HG03066 (cell line): ENCODE data around the gene SLC25A25.
"Not testable (repeated sequence)": the region's sequence is repeated elsewhere in the genome, so short reads cannot be mapped to it uniquely, and the experiment has no call there.

ENCODE experiments used
- ATAC-seq: cut with Tn5 transposase; IDR thresholded peaks from one replicate; pipeline ENCODE4 v1.9.1; 2021; ENCODE audit warnings: low read depth; ENCODE audit not compliant: unreplicated experiment

SLC25A25 gene

DNA sequence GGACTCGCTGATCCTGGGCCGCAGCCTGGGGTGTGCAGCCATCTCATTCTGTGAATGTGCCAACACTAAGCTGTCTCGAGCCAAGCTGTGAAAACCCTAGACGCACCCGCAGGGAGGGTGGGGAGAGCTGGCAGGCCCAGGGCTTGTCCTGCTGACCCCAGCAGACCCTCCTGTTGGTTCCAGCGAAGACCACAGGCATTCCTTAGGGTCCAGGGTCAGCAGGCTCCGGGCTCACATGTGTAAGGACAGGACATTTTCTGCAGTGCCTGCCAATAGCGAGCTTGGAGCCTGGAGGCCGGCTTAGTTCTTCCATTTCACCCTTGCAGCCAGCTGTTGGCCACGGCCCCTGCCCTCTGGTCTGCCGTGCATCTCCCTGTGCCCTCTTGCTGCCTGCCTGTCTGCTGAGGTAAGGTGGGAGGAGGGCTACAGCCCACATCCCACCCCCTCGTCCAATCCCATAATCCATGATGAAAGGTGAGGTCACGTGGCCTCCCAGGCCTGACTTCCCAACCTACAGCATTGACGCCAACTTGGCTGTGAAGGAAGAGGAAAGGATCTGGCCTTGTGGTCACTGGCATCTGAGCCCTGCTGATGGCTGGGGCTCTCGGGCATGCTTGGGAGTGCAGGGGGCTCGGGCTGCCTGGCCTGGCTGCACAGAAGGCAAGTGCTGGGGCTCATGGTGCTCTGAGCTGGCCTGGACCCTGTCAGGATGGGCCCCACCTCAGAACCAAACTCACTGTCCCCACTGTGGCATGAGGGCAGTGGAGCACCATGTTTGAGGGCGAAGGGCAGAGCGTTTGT is 39.6 kb downstream of the SLC25A25 start:
- ATAC-seq, result no peak

DNA sequence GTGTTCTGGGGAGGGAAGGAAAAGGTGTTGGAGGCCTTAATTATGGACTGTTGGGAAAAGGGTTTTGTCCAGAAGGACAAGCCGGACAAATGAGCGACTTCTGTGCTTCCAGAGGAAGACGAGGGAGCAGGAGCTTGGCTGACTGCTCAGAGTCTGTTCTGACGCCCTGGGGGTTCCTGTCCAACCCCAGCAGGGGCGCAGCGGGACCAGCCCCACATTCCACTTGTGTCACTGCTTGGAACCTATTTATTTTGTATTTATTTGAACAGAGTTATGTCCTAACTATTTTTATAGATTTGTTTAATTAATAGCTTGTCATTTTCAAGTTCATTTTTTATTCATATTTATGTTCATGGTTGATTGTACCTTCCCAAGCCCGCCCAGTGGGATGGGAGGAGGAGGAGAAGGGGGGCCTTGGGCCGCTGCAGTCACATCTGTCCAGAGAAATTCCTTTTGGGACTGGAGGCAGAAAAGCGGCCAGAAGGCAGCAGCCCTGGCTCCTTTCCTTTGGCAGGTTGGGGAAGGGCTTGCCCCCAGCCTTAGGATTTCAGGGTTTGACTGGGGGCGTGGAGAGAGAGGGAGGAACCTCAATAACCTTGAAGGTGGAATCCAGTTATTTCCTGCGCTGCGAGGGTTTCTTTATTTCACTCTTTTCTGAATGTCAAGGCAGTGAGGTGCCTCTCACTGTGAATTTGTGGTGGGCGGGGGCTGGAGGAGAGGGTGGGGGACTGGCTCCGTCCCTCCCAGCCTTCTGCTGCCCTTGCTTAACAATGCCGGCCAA is 40.4 kb downstream of the SLC25A25 start:
- no peak for ATAC-seq

DNA sequence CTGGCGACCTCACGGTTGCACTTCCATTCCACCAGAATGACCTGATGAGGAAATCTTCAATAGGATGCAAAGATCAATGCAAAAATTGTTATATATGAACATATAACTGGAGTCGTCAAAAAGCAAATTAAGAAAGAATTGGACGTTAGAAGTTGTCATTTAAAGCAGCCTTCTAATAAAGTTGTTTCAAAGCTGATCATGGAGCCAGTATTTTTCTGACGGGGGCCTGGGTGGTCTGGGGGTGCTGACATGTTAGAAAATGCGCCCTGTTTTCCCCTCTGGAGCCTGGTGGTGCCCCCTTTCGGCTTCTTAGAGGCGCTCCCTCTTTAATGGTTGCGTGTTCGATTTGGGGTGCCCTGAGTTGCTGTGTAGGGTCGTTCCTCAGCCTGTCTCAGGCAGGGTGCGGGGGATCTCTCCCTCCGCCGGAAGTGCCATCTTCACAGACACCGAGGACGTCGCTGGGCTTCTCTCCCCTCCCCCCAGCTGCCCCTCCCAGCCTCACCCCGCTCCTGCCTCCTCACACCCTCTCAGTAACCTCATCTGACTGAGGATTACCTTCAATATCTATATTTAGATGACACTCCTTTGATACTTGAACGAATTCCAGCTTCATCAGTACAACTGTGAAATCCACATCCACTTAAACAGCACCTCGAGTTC is 41.1 kb downstream of the SLC25A25 start:
- ATAC-seq, result no peak

DNA sequence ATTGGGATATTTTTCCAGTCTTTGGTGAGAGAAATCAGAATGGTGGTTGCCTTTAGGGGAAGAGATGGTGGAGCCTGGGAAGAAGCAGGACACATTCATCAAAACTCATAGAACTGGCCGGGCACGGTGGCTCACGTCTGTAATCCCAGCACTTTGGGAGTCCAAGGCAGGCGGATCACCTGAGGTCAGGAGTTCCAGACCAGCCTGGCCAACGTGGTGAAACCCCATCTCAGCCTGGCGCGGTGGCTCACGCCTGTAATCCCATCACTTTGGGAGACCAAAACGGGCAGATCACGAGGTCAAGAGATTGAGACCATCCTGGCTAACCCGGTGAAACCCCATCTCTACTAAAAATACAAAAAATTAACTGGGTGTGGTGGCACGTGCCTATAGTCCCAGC is 43.7 kb downstream of the SLC25A25 start:
- not testable (repeated sequence) for ATAC-seq

DNA sequence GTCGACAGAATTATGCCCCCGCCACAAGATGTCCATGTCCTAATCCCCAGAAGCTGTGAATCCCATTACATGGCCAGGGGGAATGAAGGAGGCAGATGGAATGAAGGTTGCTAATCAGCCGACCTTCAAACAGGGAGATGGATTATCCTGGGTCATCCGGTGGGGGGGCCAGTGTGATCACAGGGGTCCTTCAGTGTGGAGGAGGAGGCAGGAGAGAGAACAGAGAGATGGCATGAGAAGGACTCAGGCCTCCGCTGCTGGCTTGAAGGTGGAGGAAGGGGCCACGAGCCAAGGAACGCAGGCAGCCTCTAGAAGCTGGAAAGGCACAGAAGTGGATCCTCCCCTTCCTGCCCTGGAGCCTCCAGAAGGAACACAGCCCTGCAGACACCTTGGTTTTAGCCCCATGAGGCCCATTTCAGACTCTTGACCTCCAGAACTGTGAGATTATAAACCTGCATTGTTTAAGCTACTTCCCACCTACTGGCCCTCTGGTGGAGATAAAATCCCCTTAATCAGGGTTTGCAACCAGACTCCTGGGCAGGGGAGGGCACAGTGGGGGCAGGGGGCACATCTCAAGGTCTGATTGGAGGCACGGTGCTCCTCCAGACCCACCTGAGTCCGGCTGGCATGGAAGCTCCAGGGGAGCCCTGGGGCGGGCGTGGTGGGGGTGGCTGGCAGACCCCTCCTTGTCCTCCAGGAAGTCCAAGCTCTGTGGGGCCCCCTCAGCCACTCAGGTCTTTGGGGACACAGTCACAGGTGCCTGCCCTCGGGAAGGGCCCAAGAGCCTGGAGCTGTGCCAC is 45.7 kb downstream of the SLC25A25 start:
- ATAC-seq, result no peak

DNA sequence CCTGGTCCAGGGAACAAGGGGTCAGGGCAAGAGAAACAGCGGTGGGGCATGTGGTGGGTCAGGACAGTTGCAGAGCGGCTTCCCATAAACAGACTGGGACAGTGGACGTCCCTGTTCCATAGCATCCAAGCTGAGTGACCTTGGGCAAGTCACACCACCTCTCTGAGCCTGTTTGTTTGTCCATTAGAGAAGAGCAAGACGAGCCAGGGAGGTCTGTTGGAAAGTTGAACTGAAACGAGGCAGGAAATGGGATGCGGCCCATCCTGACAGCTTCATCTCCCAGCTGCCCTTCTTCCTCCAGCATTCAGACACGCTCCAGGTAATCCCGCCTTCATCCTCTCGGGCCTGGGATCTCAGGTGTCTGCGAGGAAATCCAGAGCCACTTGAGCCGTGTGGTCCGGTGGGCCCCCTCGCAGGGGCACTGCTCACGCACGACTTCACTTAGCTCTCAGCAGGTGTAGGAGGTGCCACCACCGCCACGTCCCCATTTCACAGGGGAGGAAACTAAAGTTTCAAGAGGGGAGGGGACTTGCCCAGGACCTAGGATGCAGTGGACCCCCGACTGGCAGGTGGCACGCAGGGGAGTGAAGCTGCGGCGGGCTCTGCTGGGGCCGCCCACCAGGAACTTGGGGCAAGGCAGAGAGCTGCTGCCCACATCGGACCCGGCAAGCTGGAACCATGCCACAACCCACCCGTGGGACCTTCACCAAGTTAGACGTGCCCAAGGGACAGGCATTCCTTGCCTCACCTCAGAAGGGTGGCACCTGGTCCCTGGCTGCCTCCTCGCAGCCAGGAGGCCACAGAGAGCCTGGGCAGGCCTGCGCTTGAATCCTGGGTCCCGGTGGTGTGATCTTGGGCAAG is 46.5 kb downstream of the SLC25A25 start:
- no peak for ATAC-seq

DNA sequence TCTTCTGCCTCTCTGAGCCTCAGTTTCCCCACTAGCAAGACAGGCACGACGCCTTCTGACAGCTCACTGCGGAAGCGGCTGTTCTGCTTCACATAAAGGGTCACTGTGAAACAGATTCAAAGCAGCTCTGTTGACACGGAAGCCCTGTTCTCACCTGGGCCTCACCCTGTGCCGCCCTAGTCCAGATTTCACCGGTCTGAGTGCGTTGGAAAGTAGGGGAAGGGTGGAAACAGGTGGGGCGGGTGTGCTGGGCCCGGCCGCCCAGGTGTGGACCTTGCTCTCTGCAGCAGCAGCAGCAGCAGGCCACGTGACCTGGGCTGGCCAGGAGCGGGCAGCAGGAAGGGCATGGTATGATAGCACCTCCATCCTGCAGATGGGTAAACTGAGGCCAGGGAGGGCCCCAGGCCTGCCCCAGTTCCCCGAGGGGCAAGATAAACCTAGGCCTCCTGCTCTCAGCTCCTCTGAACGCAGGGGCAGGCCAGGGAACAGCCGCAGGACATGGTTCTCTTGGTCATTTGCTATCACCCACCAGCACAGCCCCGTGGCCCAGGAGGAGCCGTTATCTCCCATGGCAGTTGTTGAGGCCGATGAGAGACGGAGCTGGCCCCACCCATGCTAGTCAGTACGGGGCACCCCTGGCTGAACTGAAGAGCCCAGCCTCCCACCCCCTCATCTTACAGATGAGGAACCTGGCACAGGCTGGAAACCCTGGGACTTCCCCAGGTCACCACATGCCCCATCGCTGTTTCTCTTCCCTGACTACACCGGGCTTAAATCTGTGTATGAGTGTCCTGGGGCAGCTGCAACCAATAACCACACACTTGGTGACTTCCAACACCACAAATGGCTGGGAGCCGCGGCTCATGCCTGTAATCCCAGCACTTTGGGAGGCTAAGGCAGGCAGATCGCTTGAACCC is 47.4 kb downstream of the SLC25A25 start:
- ATAC-seq, result no peak

DNA sequence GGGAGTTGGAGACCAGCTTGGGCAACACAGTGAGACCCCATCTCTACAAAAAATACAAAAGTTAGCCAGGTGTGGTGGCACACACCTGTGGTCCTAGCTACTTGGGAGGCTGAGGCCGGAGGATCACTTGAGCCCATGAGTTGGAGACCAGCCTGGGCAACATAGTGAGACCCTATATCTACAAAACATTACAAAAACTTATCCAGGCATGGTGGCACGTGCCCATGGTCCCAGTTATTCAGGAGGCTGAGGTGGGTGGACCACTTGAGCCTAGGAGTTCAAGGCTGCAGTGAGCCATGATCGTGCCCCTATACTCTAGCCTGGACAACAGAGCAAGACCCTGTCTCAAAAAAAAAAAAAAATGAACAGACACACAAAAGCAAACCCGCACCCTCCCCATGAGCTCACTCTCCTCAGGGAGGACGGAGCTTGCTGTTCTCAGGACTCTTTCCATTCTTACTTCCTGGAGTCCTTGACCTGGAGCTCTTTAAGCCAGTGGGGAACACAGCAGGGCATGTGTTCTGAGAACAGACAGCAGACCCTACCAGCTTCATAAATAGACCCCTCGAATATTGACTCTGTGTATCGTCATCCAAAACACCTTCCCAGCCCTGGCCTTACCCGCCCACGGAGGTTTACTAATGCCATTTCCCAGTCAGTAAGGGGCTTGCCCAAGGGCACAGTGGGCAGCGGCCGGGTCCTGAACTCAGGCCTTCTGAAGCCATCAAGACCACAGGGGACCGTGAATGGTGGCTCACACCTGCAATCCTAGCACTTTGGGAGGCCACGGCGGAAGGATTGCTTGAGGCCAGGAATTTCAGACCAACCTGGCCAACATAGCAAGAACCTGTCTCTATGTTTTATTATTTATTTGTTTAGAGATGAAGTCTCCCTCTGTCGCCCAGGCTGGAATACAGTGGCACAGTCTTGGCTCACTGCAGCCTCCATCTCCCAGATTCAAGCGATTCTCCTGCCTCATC is 48.4 kb downstream of the SLC25A25 start:
- ATAC-seq, result no peak

DNA sequence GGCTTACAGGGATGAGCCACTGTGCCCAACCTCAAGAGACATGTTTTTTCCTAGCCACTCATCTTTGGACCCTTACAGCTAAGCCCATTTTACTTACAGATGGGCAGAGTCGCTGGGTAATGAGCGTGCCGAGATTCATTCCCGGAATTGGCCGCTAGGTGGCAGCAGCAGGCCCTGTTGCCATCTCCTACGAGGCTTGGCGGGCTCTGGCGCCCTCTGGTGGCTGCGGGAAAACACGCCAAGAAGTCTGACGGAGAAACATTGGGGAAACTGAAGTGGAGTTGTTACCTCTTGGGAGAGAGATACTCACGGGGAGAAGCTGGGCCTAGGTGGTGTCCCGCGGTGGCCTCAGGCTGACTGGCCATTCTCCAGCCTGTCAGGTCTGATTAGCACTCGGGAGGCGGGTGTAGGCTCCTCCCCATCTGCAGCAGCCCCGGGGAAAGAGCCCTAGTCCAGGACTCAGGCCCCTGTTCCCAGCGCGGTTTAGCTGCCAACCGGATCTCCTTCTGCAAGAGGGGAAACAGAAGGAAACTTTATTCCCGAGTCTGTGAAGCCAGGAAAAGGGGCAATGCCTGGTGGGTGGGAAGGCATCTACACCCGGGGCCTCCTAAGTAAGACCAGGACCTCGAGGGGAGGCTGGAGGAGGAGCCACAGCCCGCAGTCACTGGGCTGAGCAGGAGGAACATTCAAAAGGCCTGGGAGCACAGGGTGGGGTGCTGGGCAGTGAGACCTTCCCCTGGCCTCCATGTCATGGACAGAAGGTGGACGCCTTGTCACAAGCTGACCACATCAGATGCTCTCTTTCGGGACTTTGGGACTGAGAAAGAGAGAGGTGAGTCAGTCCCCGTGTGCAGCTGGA is 49.8 kb downstream of the SLC25A25 start:
- no peak for ATAC-seq

DNA sequence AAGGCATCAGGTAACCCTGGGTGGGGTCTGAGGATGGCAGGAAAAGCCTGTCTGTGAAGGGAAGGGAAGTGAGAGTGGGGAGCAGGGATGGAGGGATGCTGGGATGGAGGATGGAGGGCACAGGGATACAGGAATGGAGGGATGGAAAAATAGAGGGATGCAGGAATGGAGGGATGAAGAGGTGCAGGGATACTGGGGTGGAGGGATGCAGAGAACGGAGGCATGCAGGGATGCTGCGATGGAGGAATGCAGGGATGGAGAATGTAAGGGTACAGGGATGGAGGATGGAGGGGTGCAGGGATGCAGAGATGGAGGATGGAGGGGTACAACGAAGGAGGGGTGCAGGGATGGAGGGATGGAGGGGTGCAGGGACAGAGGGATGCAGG is 50.4 kb downstream of the SLC25A25 start:
- no peak for ATAC-seq

DNA sequence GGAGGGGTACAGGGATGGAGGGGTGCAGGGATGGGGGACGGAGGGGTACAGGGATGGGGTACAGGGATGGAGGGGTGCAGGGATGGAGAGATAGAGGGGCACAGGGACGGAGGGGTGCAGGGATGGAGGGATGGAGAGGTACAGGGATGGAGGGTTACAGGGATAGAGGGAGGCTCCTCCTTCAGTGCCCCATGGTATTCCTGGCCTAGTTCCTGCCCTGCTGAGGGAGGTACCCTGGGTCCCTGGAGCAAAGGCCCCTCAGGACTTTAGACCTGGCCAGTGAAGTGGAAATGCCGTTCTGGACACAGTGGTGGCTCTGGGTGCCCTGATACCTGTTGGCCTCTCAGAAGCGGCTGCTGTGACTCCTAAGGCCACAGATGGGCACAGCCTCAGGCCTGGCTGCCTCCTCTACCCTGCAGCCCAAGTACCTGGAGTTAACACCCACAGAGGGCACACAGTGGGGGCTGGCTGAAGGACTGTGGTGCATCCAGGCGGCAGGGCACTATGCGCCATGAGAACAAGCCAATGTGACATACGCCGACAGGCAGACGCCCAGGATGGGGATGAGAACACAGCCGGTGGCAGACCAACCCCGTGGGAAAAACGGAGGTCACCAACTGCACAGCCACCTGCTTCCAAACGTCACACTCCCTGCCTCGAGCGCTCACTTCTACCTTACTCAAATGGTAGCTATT is 51.1 kb downstream of the SLC25A25 start:
- ATAC-seq, result no peak

DNA sequence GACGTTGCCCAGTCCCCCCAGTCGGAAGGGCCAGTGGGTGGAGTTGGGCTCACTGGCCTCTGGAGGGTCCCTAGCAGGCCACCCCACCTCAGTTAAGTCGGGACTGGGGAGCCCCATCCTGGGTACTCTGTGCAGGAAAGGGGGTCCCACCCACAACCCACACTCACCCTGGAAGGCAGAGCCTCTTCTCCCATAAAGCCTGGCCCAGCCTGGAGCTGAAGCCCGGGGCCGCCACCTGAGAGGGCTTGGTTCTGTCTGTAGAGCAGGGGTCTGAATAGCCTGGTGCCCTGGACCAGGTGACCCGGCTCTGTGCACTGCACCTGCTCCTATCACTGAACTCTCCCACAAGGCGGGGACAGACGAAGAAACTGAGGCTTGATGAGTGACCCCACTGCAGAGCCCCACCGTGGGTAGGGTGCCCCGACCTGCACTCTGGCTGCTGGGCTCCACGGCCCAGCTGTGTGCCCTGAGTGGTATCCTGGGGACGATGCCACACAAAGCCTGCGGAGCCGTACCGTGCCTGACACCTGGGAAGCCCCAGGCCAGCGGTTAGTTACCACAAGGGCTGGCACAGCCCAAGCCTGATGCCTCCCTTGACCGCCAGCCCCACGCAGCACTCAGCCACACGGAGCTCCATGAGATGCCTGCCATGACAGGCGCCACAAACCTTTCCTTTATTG is 52.2 kb downstream of the SLC25A25 start:
- no peak for ATAC-seq

DNA sequence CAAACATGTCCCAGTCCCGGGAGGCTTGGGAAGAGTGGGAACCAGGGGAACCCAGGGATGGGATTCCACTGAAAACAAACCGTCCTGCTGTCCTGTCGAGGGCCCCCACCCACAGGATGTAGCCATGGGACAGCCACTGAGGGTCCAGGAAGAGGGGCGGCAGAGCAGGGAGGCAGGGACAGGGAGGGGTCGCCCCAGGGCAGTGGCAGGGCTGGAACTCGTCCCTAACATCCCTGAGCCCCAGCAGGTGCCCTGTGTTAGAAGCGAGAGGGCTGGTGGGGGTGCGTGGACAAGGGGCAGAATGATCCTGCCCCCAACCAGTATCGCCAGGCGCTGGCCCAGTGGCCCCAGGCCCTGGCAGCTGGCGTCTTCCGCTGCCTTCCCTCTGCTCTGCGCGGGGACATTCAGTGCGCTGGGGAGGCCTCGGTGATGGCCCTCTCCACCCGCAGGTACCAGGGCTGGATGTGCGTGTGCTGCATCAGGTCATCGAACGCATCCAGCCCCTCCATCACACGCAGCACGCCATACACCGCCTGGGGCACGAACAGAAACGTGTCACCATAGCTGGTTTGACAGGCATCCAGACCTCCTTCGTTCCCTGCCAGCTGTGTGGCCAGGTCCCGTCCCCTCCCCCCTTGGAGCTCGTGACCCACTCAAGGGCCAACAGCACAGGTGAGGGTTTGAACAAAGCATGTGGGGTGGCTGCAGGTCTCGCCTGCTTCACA is 52.9 kb downstream of the SLC25A25 start:
- no peak for ATAC-seq

DNA sequence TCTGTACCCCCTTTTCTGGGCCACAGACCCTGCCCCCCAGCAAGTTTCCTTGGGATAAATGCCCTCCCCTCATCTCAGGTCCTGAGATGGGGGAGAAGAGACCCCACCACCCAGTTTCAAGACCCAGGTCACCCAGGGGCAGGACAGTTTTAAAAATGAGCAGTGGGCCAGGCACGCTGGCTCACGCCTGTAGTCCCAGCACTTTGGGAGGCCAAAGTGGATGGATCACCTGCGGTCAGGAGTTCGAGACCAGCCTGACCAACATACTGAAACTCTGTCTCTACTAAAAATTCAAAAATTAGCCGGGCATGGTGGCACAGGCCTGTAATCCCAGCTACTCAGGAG is 53.4 kb downstream of the SLC25A25 start:
- no peak for ATAC-seq
